ENCODE measurements around the gene ME3. TPM values are rescaled to one million over a fixed set of nuclear protein-coding genes. Genes with fewer than 3 reads are reported as not detected.
A peak's percentile ranks its signal among the peaks of the same experiment; 100 is the strongest.

Gene ME3
- total RNA-seq, 1 donor, result 19.9 TPM

DNA sequence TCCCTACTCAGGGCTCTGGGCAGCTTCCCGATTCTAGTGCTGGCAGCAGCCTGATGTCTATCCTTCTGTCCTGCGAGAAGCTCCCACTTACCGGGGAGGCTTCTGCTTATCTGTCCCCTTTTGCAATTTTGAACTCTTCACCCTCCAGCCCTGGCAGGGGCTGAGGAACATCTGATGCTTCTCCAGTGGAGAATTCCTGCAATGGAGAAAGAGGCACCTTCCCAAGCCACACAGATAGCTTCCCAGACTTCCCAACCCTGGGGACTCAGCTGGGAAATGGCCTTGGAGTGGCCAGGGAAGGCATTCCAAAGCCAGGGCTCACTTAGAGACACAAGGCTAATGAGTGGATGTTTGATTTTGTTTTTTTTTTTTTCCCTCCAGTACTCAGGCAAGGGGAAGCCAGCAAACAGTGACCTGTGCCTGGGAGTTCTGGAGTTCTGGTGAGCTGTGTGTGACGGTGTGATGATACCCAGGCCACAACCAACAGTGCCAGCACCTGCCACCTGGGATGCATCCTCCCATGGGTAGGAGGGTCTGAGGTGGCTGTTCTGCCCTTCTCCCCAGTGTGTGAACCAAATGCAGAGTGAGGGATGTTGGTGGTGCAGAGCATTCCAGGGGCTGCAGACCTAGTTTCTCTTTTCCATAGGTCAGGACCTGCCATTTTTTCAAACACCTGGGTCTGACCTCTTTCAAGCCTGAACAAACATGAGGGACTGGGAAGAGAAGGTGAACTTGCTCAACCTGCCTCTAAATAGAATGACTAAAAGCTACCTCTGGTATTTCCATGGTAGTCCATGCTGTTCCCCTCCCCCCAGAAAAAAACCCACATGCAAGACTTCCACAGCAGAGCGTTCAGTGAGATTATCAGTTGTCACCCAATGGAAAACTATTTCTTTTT lies 202.7 kb downstream of the ME3 start:
- TF ChIP-seq, protein P1, sequence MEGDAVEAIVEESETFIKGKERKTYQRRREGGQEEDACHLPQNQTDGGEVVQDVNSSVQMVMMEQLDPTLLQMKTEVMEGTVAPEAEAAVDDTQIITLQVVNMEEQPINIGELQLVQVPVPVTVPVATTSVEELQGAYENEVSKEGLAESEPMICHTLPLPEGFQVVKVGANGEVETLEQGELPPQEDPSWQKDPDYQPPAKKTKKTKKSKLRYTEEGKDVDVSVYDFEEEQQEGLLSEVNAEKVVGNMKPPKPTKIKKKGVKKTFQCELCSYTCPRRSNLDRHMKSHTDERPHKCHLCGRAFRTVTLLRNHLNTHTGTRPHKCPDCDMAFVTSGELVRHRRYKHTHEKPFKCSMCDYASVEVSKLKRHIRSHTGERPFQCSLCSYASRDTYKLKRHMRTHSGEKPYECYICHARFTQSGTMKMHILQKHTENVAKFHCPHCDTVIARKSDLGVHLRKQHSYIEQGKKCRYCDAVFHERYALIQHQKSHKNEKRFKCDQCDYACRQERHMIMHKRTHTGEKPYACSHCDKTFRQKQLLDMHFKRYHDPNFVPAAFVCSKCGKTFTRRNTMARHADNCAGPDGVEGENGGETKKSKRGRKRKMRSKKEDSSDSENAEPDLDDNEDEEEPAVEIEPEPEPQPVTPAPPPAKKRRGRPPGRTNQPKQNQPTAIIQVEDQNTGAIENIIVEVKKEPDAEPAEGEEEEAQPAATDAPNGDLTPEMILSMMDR (IDR thresholded peaks at IDR 0.05; ENCODE audit: insufficient read depth, low read depth, low read length), result no peak
- H3K4me3 ChIP-seq (ENCODE audit: low read depth, low read length), result no peak overlapping the region
- no peak for DNase-seq (ENCODE audit: low read depth)

DNA sequence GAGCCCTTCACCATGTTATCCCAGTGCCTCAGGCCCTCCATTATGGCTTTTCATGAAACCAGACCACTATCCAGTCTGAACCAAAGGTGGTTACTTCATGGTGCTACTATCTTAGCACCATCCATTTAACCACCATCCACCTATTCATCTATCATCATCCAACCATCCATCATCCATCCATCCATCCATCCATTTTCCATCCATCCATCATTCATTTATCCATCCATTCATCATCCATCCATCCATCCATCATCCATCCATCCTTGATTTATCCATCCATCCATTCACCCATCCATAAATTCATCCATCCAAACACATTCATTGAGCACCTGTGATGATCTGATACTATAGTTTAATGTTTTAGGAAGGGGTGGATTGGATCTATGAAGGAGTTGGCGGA lies 204.2 kb downstream of the ME3 start:
- no peak for DNase-seq (ENCODE audit: low read depth)
- TF ChIP-seq, protein P1 (IDR thresholded peaks at IDR 0.05; ENCODE audit: insufficient read depth, low read depth, low read length), result no peak
- H3K4me3 ChIP-seq (ENCODE audit: low read depth, low read length), result no peak overlapping the region

DNA sequence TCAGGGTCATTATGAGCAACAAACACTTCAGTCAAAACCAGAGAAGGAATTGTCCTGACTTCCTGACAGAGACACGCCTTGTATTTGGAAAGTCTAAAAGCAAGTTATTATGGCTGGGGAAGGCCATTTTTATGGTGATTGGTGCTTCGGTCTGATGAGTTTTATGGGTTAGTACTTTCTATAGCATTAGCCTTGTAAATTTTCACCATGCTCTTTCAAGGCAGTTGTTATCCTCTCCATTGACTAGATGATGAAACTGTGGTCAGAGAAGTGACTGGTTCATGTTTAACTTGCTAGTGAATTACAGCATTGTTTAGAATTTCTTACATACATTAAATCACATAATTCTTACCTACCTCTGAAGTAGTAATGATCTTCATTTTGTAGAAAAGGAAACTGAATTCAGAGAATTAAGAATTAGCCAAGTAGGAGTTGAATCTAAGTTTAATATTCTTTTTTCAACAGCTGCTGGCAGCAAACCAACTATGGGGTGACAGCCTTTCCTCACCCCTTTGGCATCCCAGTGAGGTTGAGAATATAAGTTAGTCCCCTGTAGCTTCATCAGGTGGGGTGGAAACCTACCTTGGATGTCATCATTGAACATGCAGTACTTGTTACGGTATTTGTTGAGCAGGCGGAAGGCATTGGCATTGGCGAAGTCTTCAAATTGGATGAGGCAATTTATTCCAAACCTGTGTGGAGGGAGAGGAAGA lies 207.8 kb downstream of the ME3 start:
- DNase-seq (ENCODE audit: low read depth), result peak; percentile 62
- H3K4me3 ChIP-seq (ENCODE audit: low read depth, low read length), result no peak overlapping the region
- TF ChIP-seq, protein P1 (IDR thresholded peaks at IDR 0.05; ENCODE audit: insufficient read depth, low read depth, low read length), result no peak

DNA sequence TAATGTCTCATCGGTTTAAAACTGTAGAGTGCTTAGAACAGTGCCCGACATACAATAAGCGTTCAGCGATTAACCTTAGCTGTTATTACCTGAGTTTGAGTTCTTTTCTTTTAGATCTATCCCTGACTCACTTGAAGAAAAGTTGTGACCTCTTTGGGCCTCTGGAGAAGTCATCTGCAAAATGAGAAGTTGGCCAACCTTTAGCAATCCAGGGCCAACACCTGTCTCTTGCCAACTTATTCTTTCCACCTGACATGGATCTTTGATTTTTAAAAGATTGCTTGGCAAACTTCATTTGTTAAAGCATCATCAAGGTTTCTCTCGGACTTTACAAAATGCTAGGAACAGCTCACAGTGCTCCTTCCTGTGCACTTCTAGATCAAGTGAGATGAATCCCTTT lies 208.5 kb downstream of the ME3 start:
- TF ChIP-seq, protein P1 (IDR thresholded peaks at IDR 0.05; ENCODE audit: insufficient read depth, low read depth, low read length), result no peak
- DNase-seq (ENCODE audit: low read depth), result no peak
- H3K4me3 ChIP-seq (ENCODE audit: low read depth, low read length), result no peak overlapping the region

DNA sequence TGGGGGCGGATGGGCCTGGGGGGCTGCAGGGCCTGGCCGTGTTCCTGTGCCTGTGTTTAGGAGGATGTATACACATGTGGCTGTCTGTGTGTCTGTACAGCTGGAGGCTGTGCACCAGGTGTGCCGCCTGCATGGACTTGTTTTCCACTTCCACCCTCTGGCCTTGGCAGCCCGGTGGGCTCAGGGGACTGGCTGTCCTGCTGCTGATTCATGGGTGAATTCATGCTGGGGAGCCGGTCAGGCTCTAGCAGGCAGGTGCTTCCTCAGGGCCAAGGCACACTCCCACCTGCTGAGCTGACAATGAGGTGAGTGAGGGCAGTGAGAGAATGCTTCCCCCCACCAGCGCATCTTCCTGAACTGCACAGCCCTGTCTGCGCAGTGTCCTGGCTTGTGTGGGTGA lies 209.3 kb downstream of the ME3 start:
- TF ChIP-seq, protein P1 (IDR thresholded peaks at IDR 0.05; ENCODE audit: insufficient read depth, low read depth, low read length), result no peak

DNA sequence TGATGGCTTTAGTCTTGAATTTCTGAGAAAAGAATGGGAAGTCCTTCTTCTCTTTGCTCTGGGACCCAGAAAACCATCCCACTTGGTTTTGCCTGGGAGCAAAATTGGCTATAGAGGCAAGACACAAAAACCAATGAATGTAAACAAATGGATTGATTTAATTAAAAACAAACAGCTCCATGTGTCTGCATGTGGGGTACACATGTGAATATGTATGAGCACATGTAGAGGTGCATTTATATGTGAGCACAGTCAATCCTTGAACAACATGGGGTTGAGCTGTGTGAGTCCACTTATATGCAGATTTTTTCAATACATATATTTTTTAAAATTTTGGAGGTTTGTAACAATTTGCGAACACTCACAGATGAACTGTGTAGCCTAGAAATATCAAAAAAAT lies 210.5 kb downstream of the ME3 start:
- H3K4me3 ChIP-seq (ENCODE audit: low read depth, low read length), result no peak overlapping the region
- TF ChIP-seq, protein P1 (IDR thresholded peaks at IDR 0.05; ENCODE audit: insufficient read depth, low read depth, low read length), result no peak
- no peak for DNase-seq (ENCODE audit: low read depth)

More for the DNA sequence above, 209.3 kb downstream of the ME3 start:
- H3K4me3 ChIP-seq (ENCODE audit: low read depth, low read length), result no peak overlapping the region
- no peak for DNase-seq (ENCODE audit: low read depth)
